Stimulated activated CD8-positive, alpha-beta memory T cell treated with anti-CD3 and anti-CD28 coated beads, Interleukin-15, amount 100 ng/mL, for 24 hours (primary cell): ENCODE measurements around the gene KRT16.
"Not testable (repeated sequence)": the region's sequence is repeated elsewhere in the genome, so short reads cannot be mapped to it uniquely, and the experiment has no call there.

ENCODE experiments used
- DNase-seq: peaks from one replicate; pipeline ENCODE4 v3.0.0-alpha.2; 2020; ENCODE audit warnings: low read depth

Gene KRT16

DNA sequence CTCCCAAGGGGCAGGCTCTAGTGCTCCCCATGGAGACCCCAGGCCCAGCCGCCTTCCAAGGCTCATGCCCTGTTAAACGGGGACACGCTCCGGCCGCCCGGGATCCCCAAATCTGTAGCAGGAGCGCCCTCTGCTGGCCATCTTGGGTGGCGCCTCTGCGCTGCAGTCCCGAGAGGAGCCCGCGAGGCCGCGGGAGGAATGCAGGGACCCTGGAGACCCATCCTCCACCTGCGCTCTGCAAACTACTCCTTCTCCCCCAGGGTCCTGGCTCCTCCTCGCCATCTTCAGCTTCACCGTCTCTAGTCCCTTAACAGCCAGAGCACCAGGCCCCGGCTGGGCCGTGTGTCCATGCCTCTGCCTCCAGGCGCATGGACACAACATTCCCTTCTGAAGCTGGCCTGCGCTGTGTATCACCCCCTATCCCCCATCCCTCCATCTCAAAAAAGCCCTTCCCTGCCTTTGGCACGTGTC lies 35.4 kb upstream of the KRT16 start:
- peak; percentile 96 for DNase-seq

DNA sequence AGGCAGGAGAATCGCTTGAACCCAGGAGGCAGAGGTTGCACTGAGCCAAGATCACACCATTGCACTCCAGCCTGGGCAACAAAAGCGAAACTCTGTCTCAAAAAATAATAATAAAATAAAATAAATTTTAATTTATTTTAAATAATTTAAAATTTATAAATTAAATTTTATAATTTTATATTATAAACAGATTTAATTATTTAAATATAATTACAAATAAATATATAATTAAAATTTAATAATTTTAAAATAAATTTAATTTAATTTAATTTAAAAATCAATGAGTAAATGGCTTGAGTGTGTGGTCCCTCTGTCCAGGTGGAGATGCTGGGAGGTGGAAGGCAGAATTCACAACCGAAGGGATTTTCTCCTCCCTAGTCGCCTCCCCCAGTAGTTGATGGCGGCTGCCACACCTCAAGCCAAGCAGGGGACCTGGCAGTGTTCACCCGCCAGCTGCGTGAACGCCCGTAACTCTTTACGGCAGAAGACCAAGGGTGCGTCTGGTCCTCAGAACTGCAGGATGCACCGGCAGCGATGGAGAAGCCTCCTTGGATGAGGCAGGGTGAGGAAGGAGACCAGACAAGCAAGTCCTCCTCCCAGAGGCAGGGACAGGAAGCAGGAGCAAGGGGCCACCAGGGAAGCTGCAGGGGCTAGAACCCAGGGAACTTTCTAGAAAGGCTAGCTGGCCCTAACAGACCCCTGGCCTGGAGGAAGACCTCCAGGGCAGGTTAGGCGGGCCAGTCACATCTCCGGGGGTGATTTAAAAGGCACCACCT lies 34.7 kb upstream of the KRT16 start:
- no peak for DNase-seq

DNA sequence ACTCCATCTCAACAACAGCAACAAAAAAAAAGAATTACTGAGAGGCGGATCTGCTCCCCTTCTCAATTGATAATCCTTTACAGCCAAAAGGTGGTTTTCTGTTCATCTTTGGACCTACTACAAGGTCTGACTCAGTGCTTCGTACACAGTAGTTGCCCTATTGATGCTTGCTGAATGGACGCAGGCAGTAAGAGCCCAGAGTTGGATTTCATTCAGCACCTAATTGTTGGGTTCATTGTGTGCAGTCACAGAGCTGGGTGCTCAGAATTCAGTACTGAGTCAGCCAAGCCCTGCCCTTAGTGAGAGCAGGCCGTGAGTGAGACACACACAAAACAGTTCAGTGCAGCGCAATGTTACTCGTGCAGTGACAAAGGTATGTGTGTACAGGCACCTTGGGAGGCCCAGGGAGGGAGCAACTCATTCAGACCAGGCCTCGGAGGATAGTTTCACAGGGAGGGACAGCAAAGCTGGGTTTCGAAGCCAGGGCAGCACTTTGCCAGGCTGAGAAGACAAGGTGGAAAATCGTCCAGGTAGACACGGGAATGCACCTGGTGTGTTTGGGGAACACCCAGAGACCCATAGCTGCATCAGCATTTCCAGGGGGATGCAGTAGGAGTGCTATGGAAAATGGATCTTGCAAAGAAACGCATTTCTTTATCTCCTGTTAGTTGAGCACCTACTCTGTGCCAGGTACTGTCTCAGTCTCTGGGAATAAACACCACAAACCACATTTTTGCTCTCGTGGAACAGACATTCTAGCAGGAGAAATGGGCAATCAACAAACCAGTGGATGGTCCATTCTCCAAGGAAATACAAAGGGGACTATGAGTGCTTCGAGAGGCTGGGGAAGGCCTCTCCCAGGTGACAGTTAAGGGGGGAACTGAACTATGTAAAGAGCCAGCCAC lies 29.9 kb upstream of the KRT16 start:
- no peak for DNase-seq

DNA sequence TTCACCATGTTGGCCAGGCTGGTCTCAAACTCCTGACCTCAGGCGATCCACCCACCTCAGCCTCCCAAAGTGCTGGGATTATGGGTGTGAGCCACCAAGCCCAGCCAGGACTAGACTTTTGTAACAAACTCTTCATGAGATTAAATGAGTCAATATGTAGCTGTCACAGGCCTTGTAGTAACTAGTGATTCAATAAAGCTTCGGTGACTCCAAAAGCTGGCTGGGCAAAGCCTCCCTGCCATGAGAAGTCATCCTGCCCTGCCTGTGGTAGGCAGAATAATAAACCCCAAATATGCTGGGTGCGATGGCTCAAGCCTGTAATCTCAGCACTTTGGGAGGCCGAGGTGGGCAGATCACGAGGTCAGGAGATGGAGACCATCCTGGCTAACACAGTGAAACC lies 28.0 kb upstream of the KRT16 start:
- DNase-seq, result not testable (repeated sequence)

DNA sequence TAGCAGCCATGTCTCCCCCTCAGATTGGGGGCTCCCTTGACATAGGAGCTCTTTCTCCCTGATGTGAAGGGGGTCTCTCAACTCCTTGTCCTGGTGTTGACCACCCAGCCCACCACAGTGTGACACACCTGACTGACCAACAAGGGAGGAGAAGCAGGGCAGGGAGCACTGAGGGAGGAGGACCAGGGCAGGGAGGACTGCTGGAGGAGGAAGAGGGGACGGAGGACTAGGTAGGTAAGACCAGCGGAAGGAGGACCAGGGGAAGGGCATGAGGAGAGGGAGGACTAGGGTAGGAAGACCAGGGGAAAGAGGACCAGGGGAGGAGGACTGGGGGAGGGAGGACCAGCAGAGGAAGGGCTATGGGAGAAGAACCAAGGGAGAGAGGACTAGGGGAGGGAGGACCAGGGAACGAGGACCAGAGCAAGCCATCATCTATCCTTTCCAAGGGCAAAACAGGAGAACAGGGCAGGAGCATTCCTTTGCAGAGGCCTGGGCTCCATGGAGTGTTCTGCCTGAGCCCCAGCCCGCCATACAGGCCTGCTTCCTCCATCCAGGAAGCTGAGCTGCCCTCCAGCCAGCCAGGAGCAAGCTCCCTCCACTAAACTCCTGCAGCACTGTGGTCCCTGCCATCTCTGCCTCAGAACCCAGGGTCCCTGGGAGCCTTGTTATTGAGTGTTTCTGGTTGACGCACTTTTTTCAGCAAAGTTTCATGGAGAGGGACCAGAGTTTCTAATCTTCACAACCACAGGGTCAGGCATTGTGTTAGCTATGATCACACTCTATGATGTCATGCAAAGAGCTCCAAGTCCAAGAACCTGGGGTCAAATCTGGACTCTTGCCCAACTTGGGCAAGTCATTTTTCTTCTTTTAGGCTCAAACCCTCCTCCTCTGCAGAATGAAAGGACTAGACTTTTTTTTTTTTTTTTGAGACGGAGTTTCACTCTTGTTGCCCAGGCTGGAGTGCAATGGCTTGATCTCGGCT lies 27.2 kb upstream of the KRT16 start:
- no peak for DNase-seq

DNA sequence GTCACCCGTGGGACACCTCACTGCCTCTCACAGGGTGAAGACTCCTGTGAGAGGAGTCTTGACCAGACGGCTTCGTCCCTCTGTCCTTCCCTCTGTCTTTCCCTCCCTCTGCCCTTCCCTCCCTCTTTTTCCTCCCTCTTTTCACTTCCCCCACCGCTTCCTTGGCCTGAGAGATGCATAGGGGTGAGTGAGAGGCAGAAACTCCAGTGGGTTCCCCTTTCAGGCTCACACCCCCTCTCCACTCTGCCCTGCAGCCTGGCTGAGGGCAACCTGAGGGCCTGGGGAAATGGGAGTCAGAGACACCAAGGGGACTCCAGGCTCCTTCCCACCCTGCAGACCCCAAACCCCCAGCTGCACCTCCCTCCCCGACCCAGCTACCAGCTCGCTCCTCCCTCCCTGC lies 26.4 kb upstream of the KRT16 start:
- DNase-seq, result no peak

DNA sequence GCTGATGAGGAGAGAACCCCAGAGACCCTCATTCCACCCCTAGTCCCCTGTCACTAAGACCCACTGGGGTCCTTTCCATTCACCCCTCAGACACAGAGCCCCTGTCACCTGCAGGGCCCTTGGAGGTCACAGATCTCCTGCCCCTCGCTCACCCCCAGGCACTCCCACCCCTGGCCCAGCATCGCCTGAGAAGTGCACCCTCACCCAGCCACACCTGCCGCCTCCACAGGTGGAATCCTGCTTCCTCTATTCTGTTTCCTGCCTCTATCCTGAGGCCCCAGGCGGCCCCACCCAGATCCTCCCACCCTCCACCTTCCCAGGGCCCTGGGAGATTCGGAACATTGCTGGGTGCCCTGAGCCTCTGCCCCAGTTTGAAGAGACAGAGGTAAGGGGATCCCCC lies 25.6 kb upstream of the KRT16 start:
- no peak for DNase-seq

DNA sequence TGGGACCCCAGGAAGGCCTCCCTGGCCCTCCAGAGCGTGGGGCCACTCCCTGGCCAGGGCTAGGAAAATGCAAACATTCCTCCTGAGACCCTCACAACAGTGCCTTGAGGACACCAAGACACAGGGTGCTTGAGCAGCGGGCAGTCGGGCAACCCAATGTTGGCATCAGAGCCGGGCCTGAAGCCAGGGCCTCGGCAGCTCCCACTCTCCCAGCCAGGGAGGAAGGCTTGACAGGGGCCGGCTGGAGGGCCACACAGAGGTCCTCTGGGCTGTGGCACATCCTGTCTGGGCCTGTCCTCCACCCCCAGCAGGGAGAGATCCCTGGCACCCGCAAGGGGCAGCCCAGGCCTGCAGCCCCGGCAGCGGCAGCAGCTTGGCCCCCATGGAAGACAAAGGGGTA lies 24.1 kb upstream of the KRT16 start:
- DNase-seq, result no peak

DNA sequence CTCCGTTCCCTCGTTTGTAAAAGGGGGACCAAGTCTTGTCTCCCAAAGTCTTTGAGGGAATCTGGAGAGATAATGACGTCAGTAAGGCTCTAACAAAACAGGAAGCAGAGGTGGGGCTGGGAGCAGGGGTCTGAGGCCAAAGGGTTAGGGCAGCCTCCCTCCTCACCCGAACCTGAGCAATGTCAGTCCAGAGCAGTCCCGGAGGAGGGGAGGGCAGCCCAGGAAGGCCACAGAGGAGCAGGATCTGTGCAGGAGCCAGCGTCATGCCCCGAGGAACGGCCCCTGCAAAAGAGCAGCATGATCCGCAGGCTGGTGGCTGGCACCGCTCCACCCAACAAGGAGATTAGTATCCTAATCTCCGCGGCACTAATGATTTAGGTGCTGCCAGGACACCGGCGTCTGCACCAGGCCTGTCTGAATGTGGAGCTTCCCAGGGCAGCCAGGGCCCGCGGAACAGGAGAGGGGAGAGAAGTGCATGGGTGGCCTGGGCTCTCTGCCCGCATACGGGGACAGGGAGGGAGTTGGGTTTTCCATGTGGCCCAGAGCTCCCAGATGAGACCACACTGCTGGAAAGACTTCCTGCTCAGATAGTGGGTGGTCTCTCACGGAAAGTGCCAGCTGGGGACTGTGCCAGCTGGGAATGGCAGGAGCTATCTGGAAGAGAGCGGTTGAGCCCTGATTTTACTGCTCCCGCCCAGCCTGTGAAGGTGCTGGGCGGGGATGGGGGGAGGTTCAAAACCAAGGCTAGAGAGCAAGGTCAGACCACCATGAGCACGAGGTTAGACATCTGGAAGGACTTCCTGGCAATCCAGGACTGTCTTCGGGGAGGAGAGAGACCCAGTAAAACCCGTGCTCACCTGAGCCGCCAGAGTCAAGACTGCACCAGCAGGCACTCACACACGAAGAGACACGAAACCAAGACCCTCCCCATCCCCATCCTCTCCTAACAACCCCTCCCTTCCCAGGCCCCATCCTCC lies 22.8 kb upstream of the KRT16 start:
- no peak for DNase-seq

DNA sequence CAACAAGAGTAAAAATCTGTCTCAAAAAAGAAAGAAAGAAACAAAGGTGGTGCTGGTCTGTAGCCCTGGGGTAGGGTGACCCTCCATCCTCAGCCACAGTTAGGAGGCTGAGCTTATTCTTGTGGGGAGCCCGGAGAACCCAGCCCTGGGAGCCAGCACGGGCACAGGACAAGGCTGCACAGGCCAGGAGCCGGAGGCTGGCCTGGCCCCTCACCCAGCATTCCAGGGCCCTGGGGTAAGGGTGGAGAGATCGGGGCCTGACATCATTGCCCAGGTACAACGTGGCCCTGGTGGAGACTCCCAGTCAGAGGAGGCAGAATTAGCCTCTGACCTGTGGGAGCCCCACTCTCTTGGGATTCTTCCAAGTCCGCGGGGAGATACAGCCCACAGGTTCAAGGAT lies 22.1 kb upstream of the KRT16 start:
- no peak for DNase-seq

DNA sequence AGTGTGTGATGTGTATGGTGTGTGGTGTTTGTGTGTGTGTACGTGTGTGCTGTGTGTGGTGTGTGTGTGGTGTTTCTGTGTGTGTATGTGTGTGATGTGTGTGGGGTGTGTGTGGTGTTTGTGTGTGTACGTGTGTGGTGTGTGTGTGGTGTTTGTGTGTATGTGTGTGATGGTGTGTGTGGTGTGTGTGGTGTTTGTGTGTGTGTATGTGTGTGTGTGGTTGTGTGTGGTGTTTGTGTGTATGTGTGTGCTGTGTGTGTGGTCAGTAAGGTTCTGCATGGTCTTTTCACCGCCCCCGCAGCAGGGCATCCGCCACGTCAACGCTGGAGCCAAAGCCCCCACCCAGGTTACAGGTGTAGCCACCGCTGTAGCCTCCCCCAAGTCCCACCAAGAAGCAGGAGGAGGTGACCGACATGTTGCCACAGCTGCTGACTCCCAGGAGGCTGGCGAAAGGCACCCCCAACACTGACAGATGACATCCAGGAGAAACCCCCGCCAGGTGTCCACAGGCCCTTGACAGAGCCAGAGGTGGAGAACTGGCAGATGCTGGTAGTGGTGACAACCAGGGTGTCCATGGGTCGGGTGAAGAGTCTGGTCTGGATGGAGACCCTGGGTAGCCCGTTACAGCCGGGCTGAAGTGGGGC lies 21.1 kb upstream of the KRT16 start:
- DNase-seq, result no peak

DNA sequence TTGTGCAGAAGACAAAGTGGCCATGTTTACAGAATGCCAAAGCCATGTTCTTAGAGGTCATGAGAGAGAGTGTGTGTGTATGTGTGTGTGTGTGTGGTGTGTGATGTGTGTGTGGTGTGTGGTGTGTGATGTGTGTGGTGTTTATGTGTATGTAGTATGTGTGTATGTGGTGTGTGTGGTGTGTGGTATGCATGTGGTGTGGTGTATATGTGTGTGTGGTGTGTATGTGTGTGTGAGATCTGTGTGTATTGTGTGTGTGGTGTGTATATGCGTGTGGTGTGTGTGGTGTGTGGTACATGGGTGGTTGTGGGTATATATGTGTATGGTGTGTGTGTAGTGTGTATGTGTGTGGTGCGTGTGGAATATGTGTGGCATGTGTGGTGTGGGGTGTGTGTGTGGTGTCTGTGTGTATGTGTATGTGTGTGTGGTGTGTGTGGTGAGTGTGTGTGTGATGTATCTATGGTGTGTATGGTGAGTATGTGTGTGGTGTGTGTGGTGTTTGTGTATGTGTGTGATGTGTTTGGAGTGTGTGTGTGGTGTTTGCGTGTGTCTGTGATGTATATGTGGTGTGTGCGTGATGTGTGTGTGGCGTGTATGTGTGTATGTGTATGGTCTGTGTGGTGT lies 20.0 kb upstream of the KRT16 start:
- DNase-seq, result no peak

DNA sequence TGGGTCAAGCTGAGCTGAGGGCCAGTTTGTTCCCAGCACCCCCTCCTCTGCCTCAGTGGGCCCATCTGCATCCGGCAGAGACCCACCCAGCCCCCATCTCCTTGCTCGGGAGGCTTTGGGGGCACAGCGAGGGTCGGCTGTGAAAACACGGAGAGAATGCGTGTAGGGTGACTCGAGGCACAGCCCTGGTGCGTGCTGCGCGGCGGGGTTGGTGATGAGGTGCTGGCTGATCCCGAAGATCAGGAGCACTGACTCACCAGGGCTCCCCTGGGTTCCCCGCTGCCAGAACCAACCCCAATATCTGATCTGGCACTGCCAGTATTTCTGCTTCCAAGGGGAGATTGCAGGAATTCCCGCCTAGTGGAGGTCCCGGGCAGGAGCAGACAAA lies 19.3 kb upstream of the KRT16 start:
- DNase-seq, result no peak

DNA sequence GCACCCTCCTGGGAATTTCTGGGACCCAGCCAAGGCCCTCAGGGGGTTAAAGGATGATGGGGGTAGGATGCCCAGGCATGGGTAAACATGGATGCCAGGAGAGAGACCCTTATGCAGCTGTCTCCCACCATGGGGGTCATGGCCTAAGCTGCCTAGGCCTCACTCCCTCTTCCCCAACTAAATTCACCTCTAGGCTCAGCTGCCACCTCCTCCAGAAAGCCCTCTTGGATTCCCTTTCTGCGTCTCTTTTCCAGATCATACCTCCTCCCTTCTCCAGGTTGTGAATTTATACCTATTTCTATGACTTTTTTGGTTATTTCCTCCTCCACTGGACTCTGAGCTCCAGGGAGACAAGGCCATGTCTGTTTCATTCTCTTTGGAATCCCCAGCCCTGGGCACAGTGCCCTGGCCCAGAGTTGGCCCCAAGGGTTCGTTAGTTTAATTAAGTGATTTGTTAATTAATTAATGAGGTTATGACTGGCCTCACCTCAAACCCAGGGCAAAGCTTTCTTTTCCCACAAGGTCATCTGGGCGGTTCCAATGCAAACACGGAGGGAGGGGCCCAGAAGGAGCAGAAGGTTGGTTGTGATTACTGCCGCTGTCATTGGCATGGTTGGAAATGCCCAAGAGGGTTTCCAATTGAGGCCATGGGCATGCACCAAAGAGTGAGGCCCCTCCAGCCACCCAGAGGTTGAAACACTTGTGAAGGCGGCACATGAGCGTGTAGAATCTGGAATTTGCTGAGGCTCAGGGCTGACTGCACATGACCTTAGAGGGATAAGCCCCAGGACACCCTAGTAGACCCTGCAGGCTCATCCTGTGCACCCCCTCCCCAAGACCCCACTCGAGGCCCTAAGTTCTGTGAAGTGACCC lies 18.7 kb upstream of the KRT16 start:
- no peak for DNase-seq

DNA sequence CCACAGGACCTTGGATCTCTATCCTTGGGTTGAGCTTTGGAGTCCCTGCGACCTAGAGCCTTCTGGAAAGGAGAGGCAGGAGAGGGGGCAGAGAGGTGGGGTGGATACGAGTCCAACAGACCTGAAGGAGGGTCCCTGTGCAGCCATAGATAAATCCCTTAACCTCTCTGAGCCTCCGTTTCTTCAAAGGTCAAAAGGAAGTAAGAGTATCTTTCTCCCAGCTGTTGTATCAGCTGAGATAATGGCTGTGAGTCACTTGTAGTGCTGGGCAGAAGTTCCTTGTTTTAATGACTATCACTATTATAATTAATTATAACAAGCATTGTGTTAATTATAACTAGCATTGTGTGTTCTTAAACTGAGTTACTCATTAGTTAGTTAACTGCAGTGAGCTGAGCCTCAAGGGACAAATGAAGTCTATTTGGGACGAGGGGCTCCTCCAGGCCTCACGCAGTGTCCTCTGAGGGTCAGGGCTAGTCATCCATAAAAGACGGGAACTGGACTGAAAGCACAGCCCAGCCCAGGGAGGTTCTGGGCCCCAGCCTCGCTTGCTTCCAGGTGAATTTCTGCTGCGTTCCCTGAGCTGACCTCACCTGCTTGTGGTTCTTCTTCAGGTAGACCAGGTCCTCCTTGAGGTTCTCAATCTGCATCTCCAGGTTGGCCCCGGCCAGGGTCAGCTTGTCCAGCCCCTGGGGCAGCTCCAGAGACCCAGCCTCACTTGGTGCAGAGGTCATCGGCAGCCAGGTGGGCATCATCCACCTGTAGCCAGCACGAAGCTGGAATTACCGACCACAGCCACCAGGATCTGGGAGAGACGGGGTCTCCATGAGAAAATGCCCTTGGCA lies 17.5 kb upstream of the KRT16 start:
- no peak for DNase-seq

DNA sequence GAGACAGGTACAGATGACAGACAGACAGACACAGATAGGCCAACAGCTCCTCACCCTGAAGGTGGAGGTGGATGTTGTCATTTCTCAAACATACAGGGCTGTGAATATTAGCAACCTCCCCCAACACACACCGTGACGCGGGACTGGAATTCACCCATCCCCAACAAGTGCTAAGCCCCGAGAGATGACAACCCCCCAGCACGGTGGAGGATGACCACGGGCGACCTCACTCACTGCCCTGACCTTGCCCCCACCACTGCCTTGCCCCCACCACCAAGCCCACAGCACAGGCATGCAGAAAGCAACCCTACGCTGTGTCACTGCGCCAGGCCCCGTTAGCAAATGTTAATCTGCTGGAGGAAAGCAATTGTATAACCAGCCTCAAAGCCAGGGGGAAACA lies 16.7 kb upstream of the KRT16 start:
- no peak for DNase-seq

DNA sequence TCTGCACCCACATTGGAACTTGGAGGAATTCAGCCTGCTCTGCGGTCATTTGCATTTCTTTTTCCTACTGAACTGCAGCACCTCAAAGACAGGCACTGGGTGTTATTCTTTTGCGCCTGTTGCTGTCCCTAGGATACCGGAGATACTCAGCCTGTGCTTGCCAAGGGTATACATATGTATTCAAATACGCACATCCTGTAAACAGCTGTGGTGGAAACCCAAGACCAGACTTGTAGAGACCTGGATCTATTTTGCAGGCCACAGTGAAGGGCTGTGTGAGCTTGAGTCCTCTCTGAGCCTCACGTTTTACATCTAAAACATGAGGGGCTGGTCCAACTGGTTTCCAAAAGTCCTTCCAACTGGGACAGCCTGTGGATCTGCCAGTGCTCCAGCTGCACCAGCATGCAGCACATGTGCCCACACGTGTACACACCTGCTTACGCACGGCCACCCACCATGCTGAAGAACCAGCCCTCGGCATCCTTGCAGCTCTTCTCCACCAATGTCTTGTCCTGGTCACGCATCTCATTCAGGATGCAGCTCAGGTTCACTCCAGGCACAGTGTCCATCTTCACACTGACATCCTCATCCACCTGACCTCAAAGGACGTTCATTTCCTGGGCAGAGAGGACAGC lies 16.2 kb upstream of the KRT16 start:
- DNase-seq, result not testable (repeated sequence)

DNA sequence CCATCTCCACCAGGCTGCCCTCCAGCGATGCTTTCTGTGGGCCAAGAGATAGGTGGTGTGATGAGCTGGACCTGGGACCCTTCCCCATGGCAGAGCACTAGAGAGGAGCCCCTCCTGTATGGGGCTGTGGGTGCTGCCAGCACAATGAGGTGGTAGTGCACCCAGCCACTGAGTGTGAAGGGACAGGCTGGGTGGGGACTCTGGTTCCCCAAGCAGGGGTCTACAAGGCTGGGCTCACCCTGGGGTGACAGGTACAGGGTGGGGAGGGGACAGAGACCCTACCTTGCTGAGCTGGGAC lies 15.5 kb upstream of the KRT16 start:
- not testable (repeated sequence) for DNase-seq
